HCT116 (cell line): ENCODE data around the gene CALM3.

Source experiments
- ATF3 ChIP-seq: IDR thresholded peaks from 2 replicates; pipeline ENCODE4 v1.6.1; 2012
- CEBPB ChIP-seq: IDR thresholded peaks from 2 replicates; pipeline ENCODE4 v1.6.1; 2012; ENCODE audit warnings: low read depth
- CTCF ChIP-seq, 3 experiments: fragments of 200-600 bp in 1 of 3; sonication (generic) in 1 of 3; IDR thresholded peaks in 2 of 3; conservative IDR thresholded peaks in 1 of 3; 2 replicates each; pipeline ENCODE4 v1.5.1; 2012 to 2017; ENCODE audit warnings: low read depth in 2 of 3, low read length in 2 of 3, antibody characterized with exemption in 1 of 3, borderline replicate concordance in 1 of 3, control low read depth in 1 of 3, mild to moderate bottlenecking in 1 of 3, mixed read lengths in 1 of 3, mixed run types in 1 of 3, moderate library complexity in 1 of 3; ENCODE audit not compliant: insufficient read depth in 1 of 3
- EGR1 ChIP-seq: IDR thresholded peaks from 2 replicates; pipeline ENCODE4 v1.6.1; 2012; ENCODE audit warnings: low read depth
- EZH2 ChIP-seq: fragments of 200-600 bp; sonication (generic); IDR thresholded peaks from 2 replicates; pipeline ENCODE4 v1.6.1; 2017; ENCODE audit warnings: antibody characterized with exemption, mixed run types
- JUND ChIP-seq: IDR thresholded peaks from 2 replicates; pipeline ENCODE4 v1.6.1; 2012
- POLR2A ChIP-seq: IDR thresholded peaks from 2 replicates; pipeline ENCODE4 v1.7.0; 2011; ENCODE audit warnings: borderline replicate concordance; ENCODE audit not compliant: insufficient read depth, insufficient read length; ENCODE audit errors: extremely low read depth
- POLR2AphosphoS5 ChIP-seq: IDR thresholded peaks from 2 replicates; pipeline ENCODE4 v1.6.1; 2011; ENCODE audit warnings: mild to moderate bottlenecking, low read depth, low read length, moderate library complexity
- RAD21 ChIP-seq: IDR thresholded peaks from 2 replicates; pipeline ENCODE4 v1.6.1; 2012; ENCODE audit warnings: low read depth, mild to moderate bottlenecking
- SIN3A ChIP-seq: IDR thresholded peaks from 2 replicates; pipeline ENCODE4 v1.6.1; 2012; ENCODE audit warnings: low read depth
- ZBTB33 ChIP-seq: IDR thresholded peaks from 2 replicates; pipeline ENCODE4 v1.6.1; 2011; ENCODE audit warnings: mild to moderate bottlenecking, low read length, moderate library complexity; ENCODE audit not compliant: insufficient replicate concordance; ENCODE audit errors: extremely low read depth

- no peak for TF ChIP-seq CTCF (IDR thresholded peaks at IDR 0.05 in 2 of 3, conservative IDR thresholded peaks at IDR 0.05 in 1 of 3; ENCODE audit: borderline replicate concordance in 1 of 3, insufficient read depth in 1 of 3, low read depth in 2 of 3, low read length in 2 of 3)
- no peak for TF ChIP-seq SIN3A
- TF ChIP-seq POLR2A: no peak
- no peak for TF ChIP-seq POLR2AphosphoS5
- TF ChIP-seq JUND: no peak
- TF ChIP-seq ZBTB33: no peak
- no peak for TF ChIP-seq CEBPB
- no peak for TF ChIP-seq EGR1
- no peak for TF ChIP-seq EZH2
- no peak for TF ChIP-seq RAD21
- TF ChIP-seq ATF3: no peak
Observed at GRCh38 chr19:46573679-46574498, 27.2 kb upstream of the CALM3 start.
